K562 (cell line): ENCODE measurements around the gene HS3ST5. TPM values are rescaled to one million over a fixed set of nuclear protein-coding genes. Genes with fewer than 3 reads are reported as not detected.

Experiments
- ATAC-seq: fragments of 200-7000 bp; cut with Tn5 transposase; 3 replicates; pipeline ENCODE4 v1.9.1; 2020; ENCODE audit warnings: moderate library complexity
- BruUV-seq: library from RNA; stranded (reverse); fragments of 400-500 nt; replicated peaks from 2 replicates; lab custom pipeline; 2021; lab: Mats Ljungman, UMichigan
- CTCF ChIA-PET: fragments of 300-600 bp; formaldehyde crosslinking; extraction: SDS; loops from one replicate; lab custom pipeline; 2021; ENCODE audit warnings: low intra/inter-chr PET ratio; lab: Yijun Ruan, JAX
- POLR2A ChIA-PET: fragments of 300-600, 350-650 bp; sonication (Branson Sonifier 250); formaldehyde crosslinking; extraction: SDS; loops from one replicate; lab custom pipeline; 2021; ENCODE audit warnings: antibody characterized with exemption, inconsistent platforms; lab: Yijun Ruan, JAX
- DNase-seq, 4 experiments: peaks; one replicate each; pipeline versions ENCODE4 v3.0.0 to v3.0.0-alpha.2; 2011 to 2018; ENCODE audit warnings: low spot score in 3 of 4, mixed read lengths in 3 of 4; ENCODE audit errors: extremely low read depth in 1 of 4
- FAIRE-seq: peaks from 2 replicates; lab custom pipeline; 2011; peaks lifted over from hg19 to GRCh38; lab: Jason Lieb, UNC
- H2AFZ ChIP-seq: 2 replicates; pipeline ENCODE4 v1.6.0; 2011; ENCODE audit warnings: low read depth, low read length, control low read depth, inconsistent platforms
- H3K27ac ChIP-seq: fragments of 200-600 bp; 3 replicates; pipeline ENCODE4 v1.8.0; 2011; ENCODE audit warnings: low read depth, mild to moderate bottlenecking, control low read depth, inconsistent platforms, low read length, moderate library complexity, mixed read lengths; ENCODE audit errors: extremely low read depth
- H3K27me3 ChIP-seq, 2 experiments: fragments of 300-600 bp in 1 of 2; 2 replicates in 1 of 2; 3 replicates in 1 of 2; pipeline versions ENCODE4 v1.6.0 to v1.8.0; 2011; ENCODE audit warnings: inconsistent platforms in 2 of 2, low read length in 2 of 2, mild to moderate bottlenecking in 1 of 2, mixed read lengths in 1 of 2, moderate library complexity in 1 of 2; ENCODE audit not compliant: control insufficient read depth in 2 of 2, insufficient read depth in 2 of 2
- H3K36me3 ChIP-seq: fragments of 300-600 bp; 3 replicates; pipeline ENCODE4 v1.8.0; 2011; ENCODE audit warnings: mild to moderate bottlenecking, low read length, inconsistent platforms; ENCODE audit not compliant: control insufficient read depth, insufficient read depth
- H3K4me1 ChIP-seq, 2 experiments: fragments of 200-600 bp in 1 of 2; replicated peaks in 1 of 2; 2 replicates in 1 of 2; 3 replicates in 1 of 2; pipeline versions ENCODE4 v1.5.1 to v1.8.0; 2011; ENCODE audit warnings: inconsistent platforms in 2 of 2, low read length in 2 of 2, mild to moderate bottlenecking in 1 of 2, mixed read lengths in 1 of 2, moderate library complexity in 1 of 2; ENCODE audit not compliant: control insufficient read depth in 2 of 2, insufficient read depth in 2 of 2
- H3K4me2 ChIP-seq: 2 replicates; pipeline ENCODE4 v1.6.1; 2011; ENCODE audit warnings: low read length, control low read depth, inconsistent platforms, mixed read lengths; ENCODE audit not compliant: insufficient read depth
- H3K4me3 ChIP-seq: fragments of 200-600 bp; sonication (generic), shearing (Covaris generic); 2 replicates; pipeline ENCODE4 v1.5.1; 2016; ENCODE audit warnings: control low read depth, inconsistent platforms
- H3K79me2 ChIP-seq: fragments of 200-600 bp; 3 replicates; pipeline ENCODE4 v1.8.0; 2011; ENCODE audit warnings: low read length, inconsistent platforms; ENCODE audit not compliant: control insufficient read depth, insufficient read depth
- H3K9ac ChIP-seq, 2 experiments: 2 replicates each; pipeline versions ENCODE4 v1.6.0 to v1.6.1; 2011; ENCODE audit warnings: low read depth in 2 of 2, low read length in 2 of 2, control low read depth in 1 of 2, inconsistent platforms in 1 of 2, mild to moderate bottlenecking in 1 of 2, mixed read lengths in 1 of 2; ENCODE audit not compliant: insufficient read depth in 1 of 2
- H3K9me1 ChIP-seq: one replicate; pipeline ENCODE4 v1.6.0; 2011; ENCODE audit warnings: inconsistent platforms, mild to moderate bottlenecking, low read length, moderate library complexity; ENCODE audit not compliant: control insufficient read depth, insufficient read depth
- H3K9me3 ChIP-seq: replicated peaks from 2 replicates; pipeline ENCODE4 v1.5.1; 2011; ENCODE audit warnings: low read depth, low read length, inconsistent platforms; ENCODE audit not compliant: control insufficient read depth, insufficient read depth
- H4K20me1 ChIP-seq: replicated peaks from 2 replicates; pipeline ENCODE4 v1.6.1; 2011; ENCODE audit warnings: low read length, inconsistent platforms, mixed read lengths; ENCODE audit not compliant: control insufficient read depth, insufficient read depth
- CHD7 ChIP-seq: fragments of 200-600 bp; sonication (generic); IDR thresholded peaks from one replicate; pipeline ENCODE4 v1.6.1; 2012; ENCODE audit warnings: mild to moderate bottlenecking, low read depth, low read length, inconsistent platforms
- GTF2A2 ChIP-seq: IDR thresholded peaks from 2 replicates; pipeline ENCODE4 v1.6.1; 2016; ENCODE audit warnings: mild to moderate bottlenecking, missing genetic modification characterization, missing compliant biosample characterization
- MLX ChIP-seq, 2 experiments: fragments of 450-650 bp in 1 of 2; sonication (generic) in 1 of 2; formaldehyde crosslinking; conservative IDR thresholded peaks; 2 replicates each; pipeline versions ENCODE4 v1.4.0 to v1.8.1; 2020 to 2022; ENCODE audit warnings: mild to moderate bottlenecking in 1 of 2, missing genetic modification reagents in 1 of 2
- SMAD4 ChIP-seq: fragments of 250-450 bp; sonication (Bioruptor Pico); conservative IDR thresholded peaks from 2 replicates; pipeline ENCODE4 v1.8.0; 2021; ENCODE audit warnings: inconsistent platforms, mild to moderate bottlenecking, moderate library complexity
- STAT5A ChIP-seq: IDR thresholded peaks from 2 replicates; pipeline ENCODE4 v1.6.1; 2012; ENCODE audit warnings: low read length, inconsistent platforms, borderline replicate concordance
- ZBTB5 ChIP-seq: fragments of 450-650 bp; IDR thresholded peaks from 2 replicates; pipeline ENCODE4 v1.6.1; 2017; ENCODE audit warnings: antibody characterized with exemption
- ZNF551 ChIP-seq: fragments of 250-450 bp; sonication (Bioruptor Pico); IDR thresholded peaks from 2 replicates; pipeline ENCODE4 v1.5.0; 2021; ENCODE audit warnings: mild to moderate bottlenecking, moderate library complexity
- WGBS: fragments of 100-300 bp; shearing (Covaris generic); methylation state at CpG from one replicate; pipeline ENCODE4 v1.1.6; 2016; ENCODE audit warnings: low coverage, mixed read lengths; ENCODE audit not compliant: insufficient coverage; ENCODE audit errors: missing lambda C conversion rate; 5-methylcytosine and 5-hydroxymethylcytosine counted together
- in situ Hi-C: fragments of 300-500 bp; cut with MboI; formaldehyde crosslinking; loops from 4 replicates; pipeline ENCODE4 v1.15.0; 2018; ENCODE audit warnings: inconsistent platforms, mixed read lengths
- intact Hi-C: fragments of 100-400 bp; cut with micrococcal nuclease; formaldehyde crosslinking; loops from 2 replicates; pipeline ENCODE4 v1.14.2; 2022
- polyA plus RNA-seq, 8 experiments: library from polyadenylated mRNA; depleted of rRNA in 4 of 8; stranded (reverse) in 5 of 8; unstranded in 3 of 8; fragments of >200 nt; fragmentation: Nextera tagmentation in 2 of 8; fragmentation: Illumina TruSeq in 1 of 8; extraction: Ambion mirVana in 2 of 8; extraction: Trizol in 1 of 8; gene quantifications; 2 replicates each; pipeline versions ENCODE4 v1.2.1 to v1.2.3, GENCODE V29; 2011 to 2014; ENCODE audit warnings: inconsistent platforms in 1 of 8, missing spikeins in 1 of 8
- total RNA-seq, 7 experiments: library from RNA; depleted of rRNA in 6 of 7; stranded (reverse); fragments of >200 nt in 6 of 7; fragmentation: Illumina TruSeq in 2 of 7; extraction: Trizol in 2 of 7; gene quantifications; 2 replicates each; pipeline versions ENCODE4 v1.2.1 to v1.2.3, GENCODE V29; 2011 to 2021; ENCODE audit warnings: low replicate concordance in 1 of 7

The HS3ST5 gene
- total and polyA plus RNA-seq, 9 of the 15 experiments (the other 6 are each of a cell fraction or from before 2014, with no cell fraction given), result not detected

- no peak overlapping the region for H3K4me2 ChIP-seq
- intact Hi-C loops (no loop called here), in situ Hi-C loops (no loop called here)
- no peaks in the 10 kb centered on the region for H3K79me2 ChIP-seq
- H3K36me3 ChIP-seq, result no peaks in the 10 kb centered on the region
- H3K27ac ChIP-seq, result no peak overlapping the region
- DNase-seq (no peak), FAIRE-seq (no peak), ATAC-seq (no peak)
- no TSS peak for BruUV-seq
- no peaks in the 10 kb centered on the region for H3K4me1 ChIP-seq
- ChIA-PET CTCF (no interaction called here), POLR2A (no interaction called here)
- 0% methylated on average over 3 of the region's 3 CpGs for WGBS
- no peaks in the 10 kb centered on the region for H4K20me1 ChIP-seq
- no peaks in the 10 kb centered on the region for H3K27me3 ChIP-seq
- no peak overlapping the region for H3K4me3 ChIP-seq
- no peak overlapping the region for H2AFZ ChIP-seq
- H3K9me1 ChIP-seq, result no peaks in the 10 kb centered on the region
- H3K9ac ChIP-seq, result no peak overlapping the region
- H3K9me3 ChIP-seq, result no peaks in the 10 kb centered on the region
- TF ChIP-seq STAT5A, result no peak
- no peak for TF ChIP-seq CHD7
- no peak for TF ChIP-seq ZBTB5
- no peak for TF ChIP-seq MLX (CRISPR knock-in tag; conservative IDR thresholded peaks at IDR 0.05)
- no peak for TF ChIP-seq SMAD4
- no peak for TF ChIP-seq ZNF551
- TF ChIP-seq GTF2A2 (tag), result no peak
Observed at GRCh38 chr6:114267897-114268296, 74.9 kb downstream of the HS3ST5 start.
